Measurements from ENCODE around the gene CHRDL1.

DNA sequence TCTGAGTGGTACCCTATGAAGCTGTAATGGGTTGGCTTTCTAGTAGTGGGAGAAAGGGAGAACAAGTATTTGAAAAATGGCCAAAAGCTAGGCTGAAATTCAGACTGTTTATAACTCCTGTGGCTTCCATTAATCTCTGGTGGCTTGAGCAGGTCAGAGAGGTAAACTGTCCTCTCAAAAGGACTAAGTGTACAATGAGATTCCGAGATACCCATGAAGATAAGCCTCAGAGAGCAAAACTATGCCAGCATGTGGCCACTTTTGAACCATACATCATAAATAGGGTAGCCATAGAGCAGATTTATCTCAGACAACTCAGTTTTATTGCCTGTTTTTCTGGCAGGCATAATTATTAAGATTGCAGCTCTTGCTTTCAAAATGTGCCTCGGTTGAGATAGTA is 89.2 kb downstream of the CHRDL1 start:
- TF ChIP-seq, protein P1, sequence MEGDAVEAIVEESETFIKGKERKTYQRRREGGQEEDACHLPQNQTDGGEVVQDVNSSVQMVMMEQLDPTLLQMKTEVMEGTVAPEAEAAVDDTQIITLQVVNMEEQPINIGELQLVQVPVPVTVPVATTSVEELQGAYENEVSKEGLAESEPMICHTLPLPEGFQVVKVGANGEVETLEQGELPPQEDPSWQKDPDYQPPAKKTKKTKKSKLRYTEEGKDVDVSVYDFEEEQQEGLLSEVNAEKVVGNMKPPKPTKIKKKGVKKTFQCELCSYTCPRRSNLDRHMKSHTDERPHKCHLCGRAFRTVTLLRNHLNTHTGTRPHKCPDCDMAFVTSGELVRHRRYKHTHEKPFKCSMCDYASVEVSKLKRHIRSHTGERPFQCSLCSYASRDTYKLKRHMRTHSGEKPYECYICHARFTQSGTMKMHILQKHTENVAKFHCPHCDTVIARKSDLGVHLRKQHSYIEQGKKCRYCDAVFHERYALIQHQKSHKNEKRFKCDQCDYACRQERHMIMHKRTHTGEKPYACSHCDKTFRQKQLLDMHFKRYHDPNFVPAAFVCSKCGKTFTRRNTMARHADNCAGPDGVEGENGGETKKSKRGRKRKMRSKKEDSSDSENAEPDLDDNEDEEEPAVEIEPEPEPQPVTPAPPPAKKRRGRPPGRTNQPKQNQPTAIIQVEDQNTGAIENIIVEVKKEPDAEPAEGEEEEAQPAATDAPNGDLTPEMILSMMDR (conservative IDR thresholded peaks at IDR 0.05 in 1 of 2, IDR thresholded peaks at IDR 0.05 in 1 of 2; ENCODE audit: extremely low read depth in 1 of 2, insufficient read depth in 1 of 2, low read depth in 1 of 2, low read length in 2 of 2): no peak
- TF ChIP-seq EZH2 (IDR thresholded peaks at IDR 0.05; ENCODE audit: borderline replicate concordance, low read length): no peak

All from mammary epithelial cell (primary cell).